ENCODE data around the gene SAA2.

The SAA2 gene

GRCh38 chr11:18196532-18196931, 51.9 kb downstream of the SAA2 start:
- DNase-seq (ENCODE audit: low read depth, low spot score), result no peak

All from ELF-1 (cell line).